ENCODE results near the gene BUB1.

- TF ChIP-seq CTCF (IDR thresholded peaks at IDR 0.05) = no peak
- TF ChIP-seq POLR2AphosphoS5 (IDR thresholded peaks at IDR 0.05) = no peak
- TF ChIP-seq POLR2A (IDR thresholded peaks at IDR 0.05) = no peak
- no peak for TF ChIP-seq EP300 (IDR thresholded peaks at IDR 0.05)
Observed at GRCh38 chr2:110724820-110725219, 47.0 kb upstream of the BUB1 start.
